GM18499 (cell line): ENCODE data around the gene COMMD8.
A peak's percentile ranks its signal among the peaks of the same experiment; 100 is the strongest.

Experiments
- ATAC-seq: cut with Tn5 transposase; IDR thresholded peaks from one replicate; pipeline ENCODE4 v1.9.1; 2021; ENCODE audit warnings: moderate number of reproducible peaks; ENCODE audit not compliant: insufficient read depth, unreplicated experiment

COMMD8 gene

DNA sequence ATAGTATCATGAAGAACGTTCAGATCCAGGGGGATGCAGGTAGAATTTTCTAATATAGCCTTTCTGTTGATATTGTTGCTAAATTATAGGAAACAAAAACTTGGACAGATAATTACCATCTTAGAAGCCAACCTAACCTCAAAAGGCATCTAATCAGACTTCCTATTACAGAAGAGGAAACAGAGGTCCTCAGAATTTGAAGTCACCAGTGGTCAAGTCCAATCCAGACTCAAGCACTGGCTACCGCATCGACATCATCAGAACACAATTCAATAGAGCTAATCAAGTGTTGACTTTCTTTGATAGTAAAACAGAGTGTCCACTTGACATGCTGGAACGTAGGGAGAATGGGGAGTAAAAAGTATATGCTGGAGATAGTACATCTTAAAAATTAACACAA is 11.3 kb upstream of the COMMD8 start:
- no peak for ATAC-seq

DNA sequence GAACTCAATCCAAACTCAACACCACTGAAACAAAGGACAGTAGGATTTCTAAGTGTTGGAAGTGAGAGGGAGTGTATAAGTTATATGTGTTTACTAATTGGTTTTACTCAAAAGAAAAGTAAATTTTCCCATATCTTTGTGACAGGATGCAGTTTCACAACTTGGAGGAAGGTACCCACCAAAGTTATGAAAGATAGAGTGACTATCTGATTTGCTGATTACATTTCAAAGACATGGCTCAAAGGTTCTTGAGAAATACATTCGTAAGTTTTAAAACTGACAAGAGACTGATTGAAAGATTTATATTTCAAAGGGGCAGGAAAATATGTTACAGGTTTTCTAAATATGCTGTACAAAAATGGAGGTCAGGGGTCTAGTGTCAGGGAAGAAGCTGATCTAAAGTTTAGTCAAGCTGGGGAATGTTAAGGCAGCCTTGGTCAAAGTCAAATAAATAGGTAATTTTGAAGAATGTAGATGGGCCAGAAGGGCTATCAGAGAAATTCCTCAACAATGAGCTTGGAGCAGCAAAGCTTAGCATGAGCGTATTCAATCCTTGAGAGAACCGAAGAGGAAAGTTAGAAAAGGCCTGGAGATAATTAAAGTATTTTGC is 9.7 kb upstream of the COMMD8 start:
- no peak for ATAC-seq

DNA sequence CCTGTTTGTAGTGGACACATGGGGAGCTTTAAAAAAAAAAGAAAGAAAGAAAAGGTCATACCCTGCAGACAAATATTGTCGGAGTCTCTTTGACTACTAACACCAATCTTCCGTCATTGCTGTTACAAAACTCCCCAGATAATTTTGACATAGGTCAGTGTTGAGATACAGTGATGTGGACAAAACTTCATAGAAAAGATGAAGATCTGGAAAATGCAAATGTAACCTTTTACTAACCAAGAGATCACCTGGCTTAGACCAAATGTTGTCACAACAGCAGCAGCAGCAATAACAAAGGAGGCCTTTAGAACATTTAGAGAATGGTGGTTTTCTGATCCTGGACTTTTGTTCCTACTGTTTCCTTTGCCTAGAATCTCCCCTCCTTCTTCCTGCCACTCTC is 8.1 kb upstream of the COMMD8 start:
- no peak for ATAC-seq

DNA sequence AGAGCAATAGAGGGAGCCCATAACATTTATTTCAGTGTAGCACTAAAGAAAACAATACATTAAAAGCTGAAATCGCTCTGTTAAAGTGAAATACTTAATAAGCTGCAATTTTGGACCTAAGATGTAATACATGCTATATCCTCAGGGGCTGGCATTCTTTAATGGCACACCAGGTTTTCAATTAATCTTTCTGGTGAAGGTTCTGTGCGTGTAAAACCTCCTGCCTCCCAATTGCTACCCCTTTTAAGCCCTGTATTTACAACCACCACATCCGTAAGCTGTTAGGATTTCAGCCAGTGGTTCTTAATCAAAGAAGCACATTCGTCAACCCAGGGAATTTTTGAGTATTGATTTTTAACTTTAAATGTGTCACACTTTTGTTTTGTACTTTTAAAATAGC is 7.6 kb upstream of the COMMD8 start:
- ATAC-seq: no peak

DNA sequence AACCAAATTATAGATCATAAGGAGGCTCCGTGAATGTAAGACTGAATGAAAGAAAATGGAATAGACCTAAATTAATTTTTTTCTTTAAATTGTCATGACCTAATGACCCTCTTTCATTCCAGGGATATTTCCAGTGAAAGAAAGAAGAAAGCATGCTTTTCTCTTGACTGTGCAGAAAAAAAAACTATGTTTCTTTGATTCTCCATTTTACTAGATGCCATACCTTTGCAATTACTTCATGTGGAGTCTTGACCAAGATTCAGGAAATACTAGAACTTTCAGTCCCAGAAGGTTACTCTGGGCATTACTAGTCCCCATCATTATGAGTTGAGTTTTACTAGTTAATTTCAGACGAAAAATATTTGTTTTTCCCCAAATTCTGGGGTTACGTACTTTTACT is 6.4 kb upstream of the COMMD8 start:
- ATAC-seq: no peak

DNA sequence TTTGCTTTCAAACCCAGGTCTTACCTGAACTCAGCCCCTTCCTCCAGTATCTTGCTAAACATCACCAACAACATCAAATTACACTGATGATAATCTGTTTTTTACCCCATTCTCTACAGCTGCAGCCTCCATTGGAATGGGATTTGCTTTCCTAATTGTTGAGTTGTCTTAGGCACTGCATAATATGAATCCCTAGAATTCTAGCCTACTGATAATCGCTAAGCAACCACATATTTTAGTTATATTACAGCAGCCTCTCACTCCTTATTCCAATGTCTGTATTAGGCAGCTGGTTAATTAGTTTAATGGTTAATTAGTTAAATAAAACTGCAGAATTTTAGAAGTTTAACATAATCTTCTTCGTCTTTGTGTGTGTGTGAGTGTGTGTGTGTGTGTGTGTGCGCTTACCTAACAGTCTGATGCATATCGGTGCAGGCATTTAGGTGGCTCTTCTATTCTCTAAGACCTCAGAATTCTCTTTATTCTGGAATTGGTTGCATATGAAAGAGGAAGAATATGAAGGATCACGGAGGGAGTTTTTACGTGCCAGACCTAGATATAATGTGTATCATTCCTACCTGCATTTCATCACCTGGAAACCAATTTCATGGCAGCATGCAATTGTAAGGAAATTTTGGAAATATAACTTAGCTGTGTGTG is 5.3 kb upstream of the COMMD8 start:
- ATAC-seq: no peak

DNA sequence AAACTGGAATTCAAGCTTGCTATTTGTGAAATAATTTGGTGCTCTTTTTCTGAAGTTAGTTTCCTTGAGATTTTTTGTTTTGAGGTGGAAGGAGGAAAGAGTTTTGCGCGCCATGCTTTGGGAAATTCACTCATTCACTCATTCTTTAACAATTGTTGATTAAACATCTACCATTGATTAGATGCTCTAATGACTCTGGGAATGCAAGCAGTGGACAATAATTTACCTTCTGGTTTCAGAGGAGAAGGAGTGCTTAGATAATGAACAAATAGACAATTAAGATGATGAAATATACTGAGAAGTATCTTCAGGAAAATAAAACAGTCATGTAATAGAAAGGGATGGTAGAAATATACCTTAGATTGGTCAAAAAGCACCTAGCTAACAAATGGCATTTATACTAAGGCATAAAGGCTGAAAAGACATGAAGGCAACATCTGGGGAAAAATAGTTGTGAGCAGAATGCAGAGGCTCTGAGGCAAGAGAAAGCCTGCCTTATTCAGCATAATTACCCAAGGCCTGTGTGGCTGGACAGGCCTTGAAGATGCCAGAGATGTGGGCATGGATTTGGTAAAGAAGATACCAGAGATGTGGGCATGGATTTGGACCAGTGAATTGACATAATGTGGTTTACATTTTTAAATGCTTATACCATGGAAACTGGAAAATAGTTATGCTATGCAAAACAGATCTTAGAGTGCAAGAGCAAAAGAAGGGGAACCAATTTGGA is 2.7 kb upstream of the COMMD8 start:
- ATAC-seq: no peak

DNA sequence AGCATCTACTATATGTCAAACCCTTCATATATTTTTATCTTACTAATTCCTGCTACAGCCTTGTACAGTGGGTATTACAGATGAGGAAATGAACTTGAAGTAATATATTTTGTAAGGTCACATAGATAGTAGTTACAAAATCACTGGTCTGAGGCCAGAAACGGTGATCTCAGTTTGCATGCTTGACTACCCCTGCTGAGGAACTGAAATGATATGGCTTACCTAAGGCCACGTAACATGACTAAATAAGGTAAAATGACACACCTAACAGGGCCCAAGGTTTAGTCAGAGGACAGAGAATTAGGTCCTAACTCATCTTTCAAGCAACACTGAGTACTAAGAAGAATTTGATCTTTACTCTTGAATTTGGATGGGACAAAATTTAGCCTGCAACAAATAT is 1.5 kb upstream of the COMMD8 start:
- ATAC-seq: peak; percentile 33

DNA sequence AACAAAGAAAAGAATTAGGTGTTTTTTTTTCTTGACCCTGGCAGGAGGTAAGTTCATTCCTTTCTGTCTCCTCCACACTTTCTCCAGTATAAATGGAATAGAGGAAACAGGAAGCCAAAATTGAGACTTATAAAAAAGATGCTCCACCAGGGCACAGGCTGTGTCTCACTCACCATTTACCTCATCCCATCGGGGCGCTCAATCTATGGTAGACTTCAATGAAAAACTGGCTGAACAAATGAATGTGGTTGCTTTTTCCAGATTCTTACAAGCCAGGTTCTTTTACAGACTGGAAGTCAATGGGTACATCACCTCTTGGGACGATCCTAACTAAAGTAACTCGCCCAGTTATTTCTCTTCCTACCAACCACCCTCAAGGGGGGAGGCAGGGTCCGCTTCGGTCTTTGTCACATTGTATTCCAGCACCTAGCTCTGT is 685 bp downstream of the COMMD8 start:
- ATAC-seq: no peak

DNA sequence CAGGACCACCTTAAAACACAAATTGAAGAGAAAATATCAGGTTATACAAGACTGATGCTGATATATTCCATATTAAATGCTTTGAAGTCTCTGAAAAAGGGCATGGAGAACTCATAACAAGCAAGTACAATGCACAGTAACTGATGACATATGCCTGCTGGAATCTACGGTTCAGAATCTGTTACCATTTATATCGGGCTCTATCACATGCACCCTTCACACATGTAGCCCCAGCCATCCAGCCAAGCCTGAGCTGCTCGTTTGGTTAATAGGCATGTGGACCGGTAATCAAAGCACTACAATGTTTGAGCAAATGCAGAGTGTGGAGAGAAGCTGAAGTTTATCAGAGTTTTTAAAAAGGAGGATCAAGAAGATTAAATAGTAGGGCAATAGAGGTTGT is 11.8 kb downstream of the COMMD8 start:
- no peak for ATAC-seq

DNA sequence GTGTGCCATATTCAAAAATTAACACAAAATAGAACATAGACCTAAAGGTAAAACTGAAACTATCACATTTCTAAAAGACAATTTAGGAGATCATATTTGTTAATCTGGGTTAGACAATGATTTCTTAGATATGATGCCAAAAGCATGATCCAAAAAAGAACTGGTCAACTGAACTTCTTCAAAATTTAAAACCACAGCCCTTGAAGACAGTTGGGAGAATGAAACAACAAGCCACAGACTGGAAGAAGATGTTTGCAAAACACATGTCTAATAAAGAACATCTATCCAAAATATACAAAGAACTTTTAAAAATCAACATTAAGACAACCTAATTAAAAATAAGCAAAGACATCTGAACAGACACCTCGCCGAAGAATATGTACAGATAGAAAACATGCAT is 19.5 kb downstream of the COMMD8 start:
- no peak for ATAC-seq

DNA sequence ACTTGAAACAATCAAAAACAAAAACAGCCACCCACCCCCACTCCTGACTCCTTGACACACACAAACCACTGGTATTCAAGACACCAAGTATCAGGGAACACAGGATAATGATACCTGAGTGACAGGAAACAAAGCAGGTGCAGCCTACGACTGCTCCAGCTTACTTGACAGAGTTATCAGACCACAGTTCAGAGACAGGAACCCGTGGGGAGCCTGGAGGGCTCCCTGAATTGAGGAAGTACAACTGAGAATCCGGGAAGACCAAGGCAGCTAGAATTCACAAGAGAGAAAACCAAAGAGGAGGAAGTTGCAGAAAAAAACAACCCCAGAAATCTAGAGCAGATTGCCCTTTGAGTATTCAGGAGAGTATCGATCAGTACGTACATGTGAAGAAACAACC is 20.5 kb downstream of the COMMD8 start:
- ATAC-seq: no peak

DNA sequence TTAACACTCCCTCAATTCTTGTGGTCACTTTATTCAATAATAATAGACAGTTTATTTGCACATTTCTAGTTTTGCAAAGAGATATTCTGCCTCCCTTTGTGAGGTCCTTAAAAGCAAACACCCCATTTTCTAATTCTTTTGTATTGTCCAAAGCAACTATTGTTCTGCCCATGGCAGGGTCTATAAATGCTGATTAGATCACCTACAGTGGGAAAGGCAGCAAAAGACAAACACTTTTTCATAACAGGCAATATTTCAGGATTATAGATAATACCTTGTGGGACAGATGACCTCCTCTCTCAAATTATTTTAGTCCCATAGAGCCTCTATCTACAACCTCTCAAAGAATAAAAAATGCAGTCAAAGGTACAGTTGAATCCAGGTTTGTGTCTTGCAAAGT is 28.6 kb downstream of the COMMD8 start:
- no peak for ATAC-seq

DNA sequence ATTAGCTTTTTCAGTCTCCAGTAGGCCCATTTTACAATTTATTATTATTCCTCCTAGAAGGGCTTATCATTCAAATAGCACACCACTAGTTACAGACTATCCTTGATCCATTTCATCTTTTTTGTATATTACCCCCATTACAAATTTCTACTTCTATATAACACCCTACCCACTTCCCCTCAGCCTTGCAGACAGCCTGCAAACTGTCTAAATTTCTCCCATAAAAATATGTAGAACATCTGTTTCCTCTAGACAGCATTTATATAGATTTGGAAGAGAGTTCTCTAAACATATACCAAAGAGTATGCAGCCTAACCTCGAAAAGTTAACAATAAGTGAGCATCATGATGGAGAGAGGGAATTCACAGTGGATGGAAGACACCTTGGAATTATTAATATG is 30.8 kb downstream of the COMMD8 start:
- ATAC-seq: no peak

DNA sequence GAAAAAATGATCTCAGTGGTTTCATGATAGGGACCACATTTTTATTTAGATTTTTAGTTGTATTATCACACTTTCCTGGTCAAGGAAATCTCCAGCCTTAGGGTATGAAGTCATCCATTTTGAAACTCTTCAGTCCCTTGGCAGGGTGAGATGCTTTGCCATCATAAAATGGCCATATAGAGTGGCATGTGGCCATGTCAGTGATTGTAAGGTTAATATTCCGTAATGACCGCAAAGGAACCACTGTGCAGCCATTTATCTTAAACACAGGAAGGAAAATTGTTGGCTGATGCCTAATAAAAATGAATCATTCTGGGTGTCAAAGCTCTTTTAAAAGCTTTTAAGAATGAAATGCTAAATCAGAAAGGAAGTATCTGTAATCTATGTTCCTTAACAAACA is 35.6 kb downstream of the COMMD8 start:
- no peak for ATAC-seq

DNA sequence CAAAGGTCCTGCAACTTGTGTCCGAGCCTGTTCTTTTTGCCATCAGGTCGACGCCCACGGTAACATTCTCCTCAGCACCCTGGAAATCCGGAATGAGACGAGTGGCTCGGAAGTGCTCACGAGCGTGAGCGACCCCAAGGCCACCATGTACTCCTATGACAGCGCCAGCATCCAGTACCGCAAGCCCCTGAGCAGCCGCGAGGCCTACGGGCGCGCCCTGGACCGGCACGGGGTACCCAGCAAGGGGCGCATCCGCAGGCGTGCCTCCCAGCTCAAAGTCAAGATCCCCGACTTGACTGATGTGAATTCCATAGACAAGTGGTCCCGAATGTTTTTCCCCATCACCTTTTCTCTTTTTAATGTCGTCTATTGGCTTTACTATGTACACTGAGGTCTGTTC is 37.9 kb downstream of the COMMD8 start:
- ATAC-seq: no peak

DNA sequence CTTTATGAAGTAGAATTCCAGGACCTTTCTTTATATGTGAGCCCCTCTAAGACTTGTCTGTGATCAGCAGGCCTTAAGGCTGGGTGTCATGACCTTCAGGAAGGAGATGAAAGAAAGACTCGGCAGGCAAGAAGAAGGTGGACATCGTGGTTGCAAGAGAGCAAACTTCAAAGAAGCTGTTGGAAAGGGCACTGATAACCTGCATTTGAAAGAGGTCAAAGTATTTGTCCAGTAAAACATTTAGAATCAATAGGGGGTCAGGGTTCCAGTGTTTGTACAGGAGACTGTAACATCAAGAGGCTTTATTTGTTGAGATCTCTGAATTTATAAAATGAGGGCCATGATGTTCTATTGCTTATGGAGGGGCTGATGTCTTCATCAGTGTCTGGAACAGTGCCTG is 44.2 kb downstream of the COMMD8 start:
- no peak for ATAC-seq

DNA sequence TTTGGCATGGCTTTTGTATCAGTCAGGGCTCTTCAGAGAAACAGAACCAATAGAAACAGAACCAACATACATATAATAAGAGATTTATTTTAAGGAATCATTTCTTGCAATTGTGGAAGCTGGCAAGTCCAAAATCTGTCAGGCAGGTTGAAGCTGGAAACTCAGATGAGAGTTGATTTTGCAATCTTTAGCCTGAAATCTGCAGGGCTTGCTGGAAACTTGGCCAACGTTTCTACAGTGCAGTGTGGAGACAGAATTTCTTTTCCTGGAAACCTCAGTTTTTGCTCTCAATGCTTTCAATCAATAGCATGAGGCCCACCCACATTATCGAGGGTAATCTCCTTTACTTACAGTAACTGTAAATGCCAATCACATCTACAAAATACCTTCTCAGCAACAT is 45.4 kb downstream of the COMMD8 start:
- no peak for ATAC-seq

DNA sequence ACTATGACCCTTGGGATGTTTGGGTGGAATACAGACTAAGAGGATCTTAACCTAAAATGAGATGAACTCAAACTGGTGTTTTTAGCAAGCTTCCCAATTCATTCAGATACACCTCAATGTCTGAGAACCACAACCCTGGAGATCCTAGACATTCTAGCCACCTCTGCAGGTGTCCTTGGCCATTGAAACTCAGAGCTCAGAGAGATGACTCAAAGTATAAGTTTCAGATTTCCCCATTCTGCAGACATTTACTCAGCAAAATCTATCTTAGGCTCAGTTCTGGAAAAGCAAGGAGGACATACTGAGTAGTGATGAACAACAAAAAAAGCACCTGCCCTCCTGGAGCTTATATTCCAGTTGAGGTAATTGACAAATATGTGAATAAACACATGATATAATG is 47.8 kb downstream of the COMMD8 start:
- ATAC-seq: no peak

DNA sequence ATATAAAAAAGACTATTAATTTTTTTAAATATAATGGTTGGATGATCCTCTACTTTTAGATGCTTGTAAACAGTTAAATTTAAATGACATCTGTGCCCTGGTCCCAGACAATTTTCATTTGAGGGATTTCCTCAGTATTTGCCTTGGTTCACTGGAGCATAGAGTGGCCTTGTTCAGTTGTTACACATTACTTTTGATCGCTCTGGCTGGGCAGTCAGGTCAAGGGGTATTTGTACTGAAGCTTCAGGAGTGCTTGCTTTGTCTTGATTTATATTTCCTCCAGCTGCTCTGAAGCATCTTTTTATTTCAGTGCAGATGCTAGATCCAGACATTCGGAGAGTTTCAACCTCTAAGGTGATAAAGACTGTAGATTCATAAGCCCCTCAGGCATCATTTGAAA is 50.0 kb downstream of the COMMD8 start:
- ATAC-seq: no peak

DNA sequence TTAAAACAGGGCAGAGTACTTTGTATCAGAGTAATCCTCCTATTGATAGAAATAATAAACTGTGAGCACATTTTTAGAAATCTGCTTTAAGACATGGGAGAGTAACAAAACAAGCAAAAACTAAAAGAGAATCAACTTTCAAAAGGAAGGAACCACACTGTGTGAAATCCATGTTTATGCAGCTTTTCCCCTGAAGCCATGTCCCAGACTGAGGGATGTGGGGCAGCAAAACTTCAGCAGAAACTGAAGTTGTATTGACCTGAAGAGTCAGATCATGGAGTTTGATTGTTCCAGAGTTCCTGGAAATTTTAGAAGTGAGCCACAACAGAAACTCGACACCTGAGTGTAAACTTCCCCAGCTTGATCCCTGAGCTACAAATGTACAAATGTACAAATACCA is 53.2 kb downstream of the COMMD8 start:
- ATAC-seq: no peak

DNA sequence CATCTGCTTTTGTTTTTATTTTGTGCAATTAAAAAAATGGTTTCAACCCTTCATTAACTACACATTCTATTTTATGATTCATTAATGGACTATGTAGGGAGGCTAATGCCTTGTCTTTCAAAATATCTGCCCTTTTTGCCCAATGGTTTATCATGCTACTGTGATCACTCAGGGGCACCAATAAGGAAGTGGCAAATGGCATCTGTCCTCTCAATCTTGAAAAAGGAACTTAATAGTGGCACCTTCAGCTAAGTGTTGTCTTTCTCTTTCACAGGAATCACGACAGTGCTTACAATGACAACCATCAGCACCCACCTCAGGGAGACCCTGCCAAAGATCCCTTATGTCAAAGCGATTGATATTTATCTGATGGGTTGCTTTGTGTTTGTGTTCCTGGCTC is 57.1 kb downstream of the COMMD8 start:
- ATAC-seq: no peak
